Measurements from ENCODE around the gene MMP15. TPM values are rescaled to one million over a fixed set of nuclear protein-coding genes. Genes with fewer than 3 reads are reported as not detected.

Gene MMP15
- polyA plus RNA-seq, 1 donor (not counting 4 experiments of a cell fraction or from before 2014, with no cell fraction given): 3.7 TPM

- Histone ChIP-seq H2AFZ (ENCODE audit: control insufficient read depth, low read length) (no peak overlapping the region), H3K9ac (ENCODE audit: control insufficient read depth, extremely low read depth, insufficient read depth, low read length) (no peak overlapping the region), H3K27me3 (ENCODE audit: control insufficient read depth, extremely low read depth, insufficient read depth, low read length) (no peaks in the 10 kb centered on the region), H3K79me2 (ENCODE audit: control insufficient read depth, insufficient read depth, low read length) (no peaks in the 10 kb centered on the region), H3K4me2 (ENCODE audit: control insufficient read depth, extremely low read depth, insufficient read depth, low read depth, low read length) (no peak overlapping the region), H3K4me1 (ENCODE audit: control insufficient read depth, extremely low read depth, insufficient read depth, low read length) (peaks cover 17% of the 10 kb centered on the region), H3K27ac (ENCODE audit: control insufficient read depth, insufficient read depth, low read length) (no peak overlapping the region), H4K20me1 (ENCODE audit: control insufficient read depth, extremely low read depth, insufficient read depth, low read length) (peaks cover 5% of the 10 kb centered on the region), H3K9me1 (ENCODE audit: control insufficient read depth, extremely low read depth, insufficient read depth, low read length) (peaks cover 3% of the 10 kb centered on the region), H3K9me3 (ENCODE audit: control insufficient read depth, low read depth, low read length) (no peaks in the 10 kb centered on the region), H3K4me3 (ENCODE audit: control insufficient read depth in 2 of 3, extremely low read depth in 1 of 3, insufficient read depth in 2 of 3, low read depth in 1 of 3, low read length in 3 of 3) (no peak overlapping the region), H3K36me3 (ENCODE audit: control insufficient read depth in 2 of 2, extremely low read depth in 1 of 2, insufficient read depth in 2 of 2, low read length in 2 of 2) (peaks cover 15 to 20% of the 10 kb centered on the region in 2 experiments)
- DNase-seq (ENCODE audit: low read depth, low spot score) (no peak), FAIRE-seq (no peak)
- dilution Hi-C loops (cut with MboI; ENCODE audit: extremely low pct_ligation_motif_present, low sequenced_read_pairs): no loop called here
- TF ChIP-seq CTCF (optimal IDR thresholded peaks at IDR 0.05 in 1 of 3, IDR thresholded peaks at IDR 0.05 in 1 of 3, conservative IDR thresholded peaks at IDR 0.05 in 1 of 3; ENCODE audit: extremely low read depth in 1 of 3, insufficient read depth in 2 of 3, low read length in 3 of 3) (peak in 1 of 3 experiments; percentile 21), EZH2 (IDR thresholded peaks at IDR 0.05; ENCODE audit: low read length) (no peak)
Observed at GRCh38 chr16:58018803-58019202, 6.8 kb upstream of the MMP15 start.

DNA sequence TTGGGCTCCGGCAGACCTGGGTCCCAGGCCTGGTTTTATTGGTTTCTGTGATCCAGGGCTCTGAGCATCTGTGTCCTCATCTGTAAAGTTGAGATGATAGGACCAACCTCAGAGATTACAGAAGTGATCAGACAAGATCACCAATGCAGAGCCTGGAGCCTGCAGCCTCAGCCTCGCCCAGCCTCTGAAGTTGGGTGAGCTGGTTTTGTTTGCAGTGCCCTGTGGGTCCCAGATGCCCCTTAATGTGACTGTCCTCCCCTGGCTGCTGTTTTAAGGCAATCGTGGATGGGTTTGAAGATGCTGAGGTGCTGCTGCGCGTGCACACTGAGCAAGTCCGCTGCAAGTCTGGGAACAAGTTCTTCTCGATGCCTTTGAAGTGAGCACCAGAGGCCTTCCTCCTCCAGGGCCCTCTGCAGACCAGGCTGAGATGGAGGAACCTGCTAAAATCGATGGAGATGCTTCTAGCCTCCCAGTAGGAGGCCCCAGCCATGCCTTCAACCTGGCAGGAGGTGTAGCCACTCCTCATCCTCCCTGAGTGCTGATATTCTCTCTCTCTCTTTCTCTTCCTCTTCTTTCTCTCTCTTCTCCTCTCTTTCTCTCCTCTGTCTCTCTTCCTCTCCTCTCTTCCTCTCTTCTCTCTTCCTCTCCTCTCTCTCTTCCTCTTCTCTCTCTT is 5.6 kb upstream of the MMP15 start:
- H3K27me3 ChIP-seq (ENCODE audit: control insufficient read depth, extremely low read depth, insufficient read depth, low read length): no peaks in the 10 kb centered on the region
- H3K9me1 ChIP-seq (ENCODE audit: control insufficient read depth, extremely low read depth, insufficient read depth, low read length): peaks cover 3% of the 10 kb centered on the region
- DNase-seq (ENCODE audit: low read depth, low spot score): no peak
- no peak overlapping the region for H2AFZ ChIP-seq (ENCODE audit: control insufficient read depth, low read length)
- no peaks in the 10 kb centered on the region for H3K9me3 ChIP-seq (ENCODE audit: control insufficient read depth, low read depth, low read length)
- H3K4me3 ChIP-seq (ENCODE audit: control insufficient read depth in 2 of 3, extremely low read depth in 1 of 3, insufficient read depth in 2 of 3, low read depth in 1 of 3, low read length in 3 of 3): no peak overlapping the region
- H3K4me1 ChIP-seq (ENCODE audit: control insufficient read depth, extremely low read depth, insufficient read depth, low read length): peaks cover 24% of the 10 kb centered on the region
- no peak overlapping the region for H3K4me2 ChIP-seq (ENCODE audit: control insufficient read depth, extremely low read depth, insufficient read depth, low read depth, low read length)
- no peaks in the 10 kb centered on the region for H3K79me2 ChIP-seq (ENCODE audit: control insufficient read depth, insufficient read depth, low read length)
- peaks cover 15 to 20% of the 10 kb centered on the region in 2 experiments for H3K36me3 ChIP-seq (ENCODE audit: control insufficient read depth in 2 of 2, extremely low read depth in 1 of 2, insufficient read depth in 2 of 2, low read length in 2 of 2)
- H3K9ac ChIP-seq (ENCODE audit: control insufficient read depth, extremely low read depth, insufficient read depth, low read length): no peak overlapping the region
- dilution Hi-C loops (cut with MboI; ENCODE audit: extremely low pct_ligation_motif_present, low sequenced_read_pairs): no loop called here
- no peak for TF ChIP-seq CTCF (optimal IDR thresholded peaks at IDR 0.05 in 1 of 3, IDR thresholded peaks at IDR 0.05 in 1 of 3, conservative IDR thresholded peaks at IDR 0.05 in 1 of 3; ENCODE audit: extremely low read depth in 1 of 3, insufficient read depth in 2 of 3, low read length in 3 of 3)
- TF ChIP-seq EZH2 (IDR thresholded peaks at IDR 0.05; ENCODE audit: low read length): no peak
- peaks cover 5% of the 10 kb centered on the region for H4K20me1 ChIP-seq (ENCODE audit: control insufficient read depth, extremely low read depth, insufficient read depth, low read length)
- H3K27ac ChIP-seq (ENCODE audit: control insufficient read depth, insufficient read depth, low read length): no peak overlapping the region
- no peak for FAIRE-seq

Data from keratinocyte (primary cell).